ENCODE data around the gene PXDN. TPM values are rescaled to one million over a fixed set of nuclear protein-coding genes. Genes with fewer than 3 reads are reported as not detected.

Gene PXDN
- total RNA-seq, 4 donors from 2014 or later: 7.0 to 9.5 (median 9.4) TPM

GRCh38 chr2:1692342-1692741 lies 52.0 kb downstream of the PXDN start:
- H3K36me3 ChIP-seq: peaks cover 7% of the 10 kb centered on the region
- no peaks in the 10 kb centered on the region for H3K27me3 ChIP-seq
- H3K9me3 ChIP-seq: no peaks in the 10 kb centered on the region
- H3K27ac ChIP-seq: no peak overlapping the region
- H3K4me3 ChIP-seq: no peak overlapping the region
- DNase-seq (ENCODE audit: low spot score in 2 of 2): peak in 1 of 2 donors; percentile 38
- TF ChIP-seq CTCF (IDR thresholded peaks at IDR 0.05) (no peak), EP300 (IDR thresholded peaks at IDR 0.05) (no peak), POLR2AphosphoS5 (IDR thresholded peaks at IDR 0.05) (no peak), POLR2A (IDR thresholded peaks at IDR 0.05) (no peak)
- WGBS: 89% methylated on average over 8 of the region's 11 CpGs
- H3K4me1 ChIP-seq: no peaks in the 10 kb centered on the region

GRCh38 chr2:1691366-1691765 lies 52.9 kb downstream of the PXDN start:
- Histone ChIP-seq H3K36me3 (peaks cover 7% of the 10 kb centered on the region), H3K4me1 (no peaks in the 10 kb centered on the region), H3K27ac (no peak overlapping the region), H3K4me3 (no peak overlapping the region), H3K9me3 (no peaks in the 10 kb centered on the region), H3K27me3 (no peaks in the 10 kb centered on the region)
- 89% methylated on average over 9 of the region's 9 CpGs for WGBS
- DNase-seq (ENCODE audit: low spot score in 2 of 2): peak in 1 of 2 donors; percentile 37
- TF ChIP-seq POLR2AphosphoS5 (IDR thresholded peaks at IDR 0.05): no peak
- TF ChIP-seq POLR2A (IDR thresholded peaks at IDR 0.05): no peak
- no peak for TF ChIP-seq CTCF (IDR thresholded peaks at IDR 0.05)
- no peak for TF ChIP-seq EP300 (IDR thresholded peaks at IDR 0.05)

GRCh38 chr2:1690056-1690775 lies 54.1 kb downstream of the PXDN start:
- H3K27me3 ChIP-seq: no peaks in the 10 kb centered on the region
- no peaks in the 10 kb centered on the region for H3K9me3 ChIP-seq
- no peak overlapping the region for H3K27ac ChIP-seq
- 77% methylated on average over 10 of the region's 10 CpGs for WGBS
- no peak overlapping the region for H3K4me3 ChIP-seq
- DNase-seq (ENCODE audit: low spot score in 2 of 2): no peak
- H3K4me1 ChIP-seq: no peaks in the 10 kb centered on the region
- peaks cover 9% of the 10 kb centered on the region for H3K36me3 ChIP-seq
- TF ChIP-seq POLR2AphosphoS5 (IDR thresholded peaks at IDR 0.05) (no peak), EP300 (IDR thresholded peaks at IDR 0.05) (no peak)

GRCh38 chr2:1688859-1689258 lies 55.5 kb downstream of the PXDN start:
- H3K36me3 ChIP-seq: peaks cover 13% of the 10 kb centered on the region
- H3K4me3 ChIP-seq: no peak overlapping the region
- H3K27me3 ChIP-seq: no peaks in the 10 kb centered on the region
- no peaks in the 10 kb centered on the region for H3K4me1 ChIP-seq
- DNase-seq (ENCODE audit: low spot score in 2 of 2): no peak
- no peak overlapping the region for H3K27ac ChIP-seq
- WGBS: 95% methylated on average over 10 of the region's 10 CpGs
- TF ChIP-seq EP300 (IDR thresholded peaks at IDR 0.05): no peak
- TF ChIP-seq CTCF (IDR thresholded peaks at IDR 0.05): no peak
- TF ChIP-seq POLR2A (IDR thresholded peaks at IDR 0.05): no peak
- no peak for TF ChIP-seq POLR2AphosphoS5 (IDR thresholded peaks at IDR 0.05)
- no peaks in the 10 kb centered on the region for H3K9me3 ChIP-seq

- Histone ChIP-seq H3K27ac (no peak overlapping the region), H3K9me3 (no peaks in the 10 kb centered on the region), H3K27me3 (no peaks in the 10 kb centered on the region), H3K36me3 (peaks cover 13% of the 10 kb centered on the region), H3K4me1 (no peaks in the 10 kb centered on the region), H3K4me3 (no peak overlapping the region)
- WGBS: 93% methylated on average over 10 of the region's 11 CpGs
- DNase-seq (ENCODE audit: low spot score in 2 of 2): no peak
- TF ChIP-seq POLR2A (IDR thresholded peaks at IDR 0.05) (no peak), CTCF (IDR thresholded peaks at IDR 0.05) (no peak), POLR2AphosphoS5 (IDR thresholded peaks at IDR 0.05) (no peak), EP300 (IDR thresholded peaks at IDR 0.05) (no peak)
Observed at GRCh38 chr2:1688161-1688560, 56.2 kb downstream of the PXDN start.

Measured in suprapubic skin (tissue), 4 donors.